ENCODE data around the gene SDHAF4.

- no peak for TF ChIP-seq POLR2AphosphoS5 (IDR thresholded peaks at IDR 0.05; ENCODE audit: low read depth, low read length)
- no peak for TF ChIP-seq SIN3A (IDR thresholded peaks at IDR 0.05; ENCODE audit: borderline replicate concordance, insufficient read depth, low read length)
Measured at GRCh38 chr6:70547905-70548304, 18.8 kb upstream of the SDHAF4 start.

Data from PFSK-1 (cell line).